Pancreas (tissue), 10 donors: ENCODE results near the gene GAS2. TPM values are rescaled to one million over a fixed set of nuclear protein-coding genes. Genes with fewer than 3 reads are reported as not detected.

Source experiments
- ATAC-seq, 4 donors: fragments of 200-7000 bp; cut with Tn5 transposase; one replicate each; pipeline versions ENCODE4 v1.8.0 to v1.9.1; 2020; ENCODE audit warnings: mild to moderate bottlenecking in 4 of 4, moderate library complexity in 4 of 4
- DNase-seq, 6 donors: peaks; one replicate each; pipeline ENCODE4 v3.0.0-alpha.2; 2020
- FAIRE-seq: peaks from 2 replicates; lab custom pipeline; 2012; peaks lifted over from hg19 to GRCh38; lab: Jason Lieb, UNC
- H3K27ac ChIP-seq, 4 donors: fragments of 200-600 bp; sonication (generic); 1 replicate in 3 of 4; 2 replicates in 1 of 4; pipeline versions ENCODE4 v1.5.0 to v1.8.0; 2020
- H3K27me3 ChIP-seq, 4 donors: fragments of 200-600 bp; one replicate each; pipeline ENCODE4 v1.8.0; 2021
- H3K36me3 ChIP-seq, 3 donors: fragments of 200-600 bp; sonication (generic) in 1 of 3; one replicate each; pipeline versions ENCODE4 v1.5.0 to v1.8.0; 2020 to 2021
- H3K4me1 ChIP-seq, 3 donors: fragments of 200-600 bp; one replicate each; pipeline ENCODE4 v1.8.0; 2021
- H3K4me3 ChIP-seq, 4 donors: fragments of 200-600 bp; sonication (generic) in 2 of 4; one replicate each; pipeline versions ENCODE4 v1.5.0 to v1.8.0; 2020 to 2021
- H3K9me3 ChIP-seq, 4 donors: fragments of 200-600 bp; one replicate each; pipeline ENCODE4 v1.8.0; 2021
- CTCF ChIP-seq, 4 donors: fragments of 200-600 bp; sonication (generic) in 3 of 4; IDR thresholded peaks; one replicate each; pipeline versions ENCODE4 v1.5.0 to v1.8.0; 2021; ENCODE audit warnings: antibody characterized with exemption in 4 of 4
- WGBS, 2 donors: extraction: QIAGEN DNeasy Blood & Tissue Kit; methylation state at CpG; one replicate each; pipeline ENCODE4 v1.1.7; 2013; 5-methylcytosine and 5-hydroxymethylcytosine counted together
- intact Hi-C, 3 donors: fragments of 100-400 bp; cut with DNase I; formaldehyde crosslinking; loops; one replicate each; pipeline versions ENCODE4 v1.11.1 to v1.14.2; 2022
- polyA plus RNA-seq, 2 donors: library from polyadenylated mRNA; stranded (reverse); fragments of 200-250 nt; gene quantifications; one replicate each; pipeline ENCODE4 v1.2.3, GENCODE V29; 2013
- total RNA-seq, 6 donors: library from RNA; stranded (reverse); fragmentation: NEBNext Ultra II Directional in 4 of 6; extraction: Animal tissue kit (Norgen Biotek cat#: 25700) in 4 of 6; gene quantifications; one replicate each; pipeline versions ENCODE4 v1.2.1 to v1.2.4, GENCODE V29; 2021 to 2023
- donor health status: healthy with polysubstance abuse.
- donor health status: DM: no; HTN: no; CAD: no; lungs with moderate emphysema.
- donor health status: DM: no; HTN: no; CAD: no.
- donor health status: control.
- donor health status: control.
- donor health status: Bipolar disorder and iron deficiency.
- donor health status: DM: yes; HTN: yes; CAD: no.
- donor health status: DM: no; HTN: no; CAD: no.
- donor health status: DM: no; HTN: no; CAD: no.
- donor health status: DM: yes; HTN: yes; CAD: no.

GAS2 gene
- total and polyA plus RNA-seq, 8 donors, result 4.1 to 13.4 (median 11.2) TPM

- no peak for TF ChIP-seq CTCF (IDR thresholded peaks at IDR 0.05)
- Histone ChIP-seq H3K4me3 (no peak overlapping the region), H3K27ac (peak overlapping the region in 2 of 4 donors; percentile 1 to 48), H3K27me3 (no peaks in the 10 kb centered on the region), H3K36me3 (no peaks in the 10 kb centered on the region), H3K4me1 (peaks cover 3 to 14% (median 9%) of the 10 kb centered on the region in 3 donors), H3K9me3 (no peaks in the 10 kb centered on the region)
- no peak for FAIRE-seq
- intact Hi-C loops, result loop anchor here in 1 of 3 donors (10.0 kb wide), 1 partner anchor 60 kb away; the partner anchor contains the start of gene GAS2
- DNase-seq, result no peak
- peak; percentile 51 to 91 (median 72) for ATAC-seq
- 13 to 16% methylated on average over 3 of the region's 3 CpGs for WGBS, 2 donors
These were observed 58.7 kb downstream of the GAS2 start for GRCh38 chr11:22725079-22725478.

- no peak for DNase-seq
- ATAC-seq, result peak in 3 of 4 donors; percentile 35 to 44 (median 43)
- no peak overlapping the region for H3K27ac ChIP-seq
- peaks cover 3 to 14% (median 12%) of the 10 kb centered on the region in 3 donors for H3K4me1 ChIP-seq
- WGBS, 2 donors, result 33% methylated on average over 3 of the region's 3 CpGs
- no peak overlapping the region for H3K4me3 ChIP-seq
- no peaks in the 10 kb centered on the region for H3K36me3 ChIP-seq
- intact Hi-C loops, result loop anchor here in 1 of 3 donors (10.0 kb wide), 1 partner anchor 64 kb away; the partner anchor contains the start of gene GAS2
- FAIRE-seq, result no peak
- H3K27me3 ChIP-seq, result no peaks in the 10 kb centered on the region
- H3K9me3 ChIP-seq, result no peaks in the 10 kb centered on the region
- no peak for TF ChIP-seq CTCF (IDR thresholded peaks at IDR 0.05)
These were observed 62.4 kb downstream of the GAS2 start for GRCh38 chr11:22728600-22729389.

GRCh38 chr11:22730319-22730718, 63.9 kb downstream of the GAS2 start:
- no peaks in the 10 kb centered on the region for H3K36me3 ChIP-seq
- intact Hi-C loops, result no loop called here
- peak; percentile 43 for FAIRE-seq
- TF ChIP-seq CTCF (IDR thresholded peaks at IDR 0.05), result peak in 1 of 4 donors; percentile 6
- H3K27me3 ChIP-seq, result no peaks in the 10 kb centered on the region
- H3K27ac ChIP-seq, result no peak overlapping the region
- ATAC-seq, result peak in 3 of 4 donors; percentile 63 to 82 (median 81)
- H3K4me3 ChIP-seq, result no peak overlapping the region
- DNase-seq, result peak in 1 of 6 donors; percentile 18
- WGBS, 2 donors, result 0 to 29% methylated on average over 1 of the region's 1 CpG
- H3K9me3 ChIP-seq, result no peaks in the 10 kb centered on the region
- peaks cover 0 to 9% (median 8%) of the 10 kb centered on the region in 3 donors for H3K4me1 ChIP-seq

GRCh38 chr11:22732588-22732987, 66.2 kb downstream of the GAS2 start:
- Histone ChIP-seq H3K4me3 (no peak overlapping the region), H3K27me3 (no peaks in the 10 kb centered on the region), H3K4me1 (peaks cover 0 to 8% (median 5%) of the 10 kb centered on the region in 3 donors), H3K36me3 (no peaks in the 10 kb centered on the region), H3K27ac (no peak overlapping the region), H3K9me3 (no peaks in the 10 kb centered on the region)
- DNase-seq (no peak), ATAC-seq (no peak), FAIRE-seq (no peak)
- no peak for TF ChIP-seq CTCF (IDR thresholded peaks at IDR 0.05)
- intact Hi-C loops, result no loop called here
- 50 to 97% methylated on average over 2 of the region's 2 CpGs for WGBS, 2 donors
